ENCODE measurements around the gene MPEG1.

The MPEG1 gene

DNA sequence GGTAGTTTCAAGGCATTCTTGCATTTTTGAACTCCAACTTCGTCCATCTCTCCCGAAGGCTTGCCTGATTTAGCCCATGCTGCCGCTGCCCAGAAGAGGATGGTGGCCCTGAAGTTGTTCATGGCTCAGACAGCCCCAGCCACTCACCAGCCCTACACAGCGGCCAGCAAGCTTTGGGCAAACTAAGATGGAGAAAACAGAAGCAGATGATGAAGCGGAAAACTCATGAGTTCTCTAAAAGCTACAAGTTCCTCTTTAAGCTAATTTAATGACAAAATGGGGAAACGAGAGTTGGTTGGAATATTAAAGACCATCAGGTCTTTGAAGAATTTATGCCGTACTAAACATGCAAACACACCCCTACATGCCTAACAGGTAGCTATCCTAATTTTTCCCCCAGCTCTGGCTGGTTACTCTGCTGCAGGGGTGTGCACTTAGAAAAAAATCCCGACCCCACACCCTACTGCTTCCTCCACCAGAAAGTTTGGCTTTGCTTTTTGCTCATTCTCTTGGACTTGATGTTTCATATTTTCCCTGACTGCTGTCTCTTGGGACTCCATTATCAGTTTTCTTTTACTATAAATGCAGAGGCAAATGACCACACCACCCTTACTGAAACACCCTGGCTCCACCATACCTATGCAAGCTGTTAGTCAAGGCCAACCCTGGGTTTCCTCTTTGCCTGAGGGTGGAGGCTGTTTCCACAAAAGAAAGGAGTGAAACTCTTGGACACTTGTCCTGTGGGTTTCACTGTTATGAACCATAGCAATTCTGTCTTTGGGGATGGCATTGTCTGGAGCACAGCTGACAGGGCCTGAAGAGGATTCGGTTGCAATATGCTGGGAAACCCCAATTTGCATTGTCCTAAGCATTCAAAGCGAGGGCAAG lies at the start of gene MPEG1:
TSS of gene MPEG1 (minus strand) at position 184 of the 888 bp plus-strand sequence. CDS start at position 122, 62 bp downstream.
- no peak for DNase-seq (ENCODE audit: low spot score)

DNA sequence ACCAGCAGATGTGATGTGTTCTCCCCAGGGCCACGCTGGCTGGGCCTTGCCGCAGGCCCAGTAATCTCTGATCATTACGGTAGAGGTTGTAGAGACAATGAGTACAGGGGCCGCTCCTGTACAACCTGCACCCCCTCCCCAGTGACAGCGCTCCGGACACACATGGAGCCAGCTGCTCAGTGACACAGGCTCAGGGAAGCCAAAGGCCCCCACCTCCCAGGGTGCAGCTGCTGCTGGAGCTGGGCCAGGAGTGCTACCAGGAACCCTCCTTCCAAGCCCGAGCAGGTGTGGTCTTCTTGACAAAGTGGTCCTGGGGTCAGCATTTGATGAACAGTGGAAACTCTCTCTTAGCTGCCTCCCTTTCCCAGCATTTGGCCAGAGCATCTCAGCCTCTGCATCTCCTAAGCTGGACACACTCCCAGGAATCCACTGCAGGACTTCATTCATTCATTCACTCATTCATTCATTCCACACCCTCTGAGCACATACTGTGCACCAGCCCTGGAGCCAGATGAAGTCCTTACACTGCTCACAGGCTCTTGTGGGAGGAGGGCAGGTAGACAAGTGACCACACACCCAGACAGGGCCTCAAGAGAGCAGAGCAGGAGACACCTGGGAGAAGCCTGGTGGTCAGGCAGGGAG lies 49.6 kb upstream of the MPEG1 start:
- no peak for DNase-seq (ENCODE audit: low spot score)

DNA sequence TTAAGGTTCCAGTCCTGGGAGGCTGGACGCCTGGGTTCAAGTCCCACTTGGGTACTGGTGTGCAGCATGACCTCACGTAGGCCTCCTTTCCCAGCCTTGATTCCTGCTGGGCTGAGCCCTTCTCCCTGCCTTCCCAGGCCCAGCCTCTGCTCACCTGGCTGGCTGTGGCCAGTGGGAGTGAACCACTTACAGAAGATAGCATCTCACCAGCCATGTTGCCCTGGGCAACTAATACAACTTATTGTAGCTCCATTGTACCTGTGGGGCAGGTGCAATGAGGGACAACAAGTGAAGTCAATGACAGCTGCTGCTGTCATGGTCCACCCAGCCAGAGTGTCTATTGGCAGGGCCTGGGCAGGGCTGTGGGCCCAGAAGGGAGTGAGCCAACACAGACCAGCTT lies 48.4 kb upstream of the MPEG1 start:
- no peak for DNase-seq (ENCODE audit: low spot score)

DNA sequence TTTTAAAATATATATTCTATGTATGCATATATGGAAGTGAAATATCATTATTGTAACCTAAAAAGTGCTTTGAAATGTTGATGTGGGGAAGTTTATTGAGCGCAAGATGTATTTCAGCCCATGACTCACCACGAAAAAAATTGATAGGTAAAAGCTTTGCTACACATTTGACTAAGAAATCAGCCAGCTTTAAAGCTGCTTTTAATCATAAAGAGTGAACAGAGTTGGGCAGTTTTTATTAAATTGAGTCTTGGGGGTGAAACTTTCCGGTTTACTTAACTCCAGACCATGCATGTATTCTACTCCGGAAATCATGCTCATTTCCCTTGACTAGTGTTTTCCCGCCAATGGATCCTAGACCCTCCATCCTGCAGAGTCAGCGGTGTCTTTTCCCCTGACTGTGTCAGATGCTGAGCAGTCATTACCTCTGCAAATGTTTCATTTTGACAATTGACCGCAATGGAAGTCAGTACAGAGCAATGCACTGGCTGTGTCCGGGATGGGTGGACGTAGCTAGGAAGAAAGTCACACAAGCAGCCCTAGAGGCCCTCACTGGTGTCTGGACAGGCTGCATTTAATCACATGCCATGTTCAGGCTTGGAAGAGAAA lies 47.2 kb upstream of the MPEG1 start:
- no peak for DNase-seq (ENCODE audit: low spot score)

DNA sequence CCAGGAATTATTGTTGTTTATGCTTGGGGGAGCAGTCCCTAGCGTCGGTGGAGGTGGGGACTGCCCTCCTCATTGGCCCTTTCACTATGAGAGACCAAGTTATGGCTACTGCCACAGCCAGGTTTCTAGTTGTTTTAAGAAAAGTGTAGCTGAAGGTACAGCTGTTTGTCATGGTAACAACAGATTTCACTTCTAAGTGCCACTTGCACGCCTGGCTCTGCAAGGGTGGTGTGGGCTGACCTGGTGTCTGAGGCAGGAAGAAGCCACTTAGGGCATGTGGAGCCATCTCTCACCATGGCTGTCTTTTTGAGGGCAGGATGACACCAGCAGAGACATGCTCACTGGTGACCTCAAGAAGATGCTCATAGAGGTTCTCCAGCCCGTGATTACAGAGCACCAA lies 46.3 kb upstream of the MPEG1 start:
- no peak for DNase-seq (ENCODE audit: low spot score)

DNA sequence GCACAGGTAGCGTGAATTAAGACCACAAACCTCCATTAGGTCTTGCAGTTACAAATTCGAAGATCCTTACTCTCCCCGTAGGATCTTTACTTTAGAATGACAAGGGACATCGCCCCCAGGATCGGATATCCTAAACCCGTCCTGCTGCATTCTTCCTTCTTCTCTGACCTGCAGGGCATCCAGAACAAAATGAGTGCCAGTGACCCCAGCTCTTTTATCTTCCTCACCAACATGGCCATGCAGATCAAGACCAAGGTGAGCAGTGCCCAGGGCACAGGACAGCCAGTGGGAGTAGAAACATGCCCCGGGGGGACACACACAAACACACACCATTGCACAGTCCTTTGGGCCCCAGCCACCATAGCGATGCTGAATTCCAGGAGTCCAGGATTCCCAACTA lies 42.6 kb upstream of the MPEG1 start:
- DNase-seq (ENCODE audit: low spot score), result no peak

DNA sequence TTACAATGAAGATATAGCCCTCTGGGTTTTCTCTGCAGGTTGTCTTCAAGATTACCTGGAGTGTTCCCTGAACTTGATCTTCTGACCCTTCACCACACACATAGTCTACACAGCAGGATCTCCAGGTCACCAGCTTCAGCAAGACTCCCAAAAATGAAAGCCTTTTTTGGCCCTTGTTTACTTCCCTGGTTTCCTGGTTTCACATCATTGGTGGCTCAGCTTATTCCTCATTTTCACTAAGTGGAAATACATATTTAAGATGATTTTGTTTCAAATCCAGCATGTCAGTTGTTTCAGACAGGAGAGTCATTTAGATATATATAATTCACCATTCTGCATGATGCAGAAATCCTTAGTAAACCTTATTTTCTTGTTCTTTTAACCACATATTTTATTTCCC lies 41.6 kb upstream of the MPEG1 start:
- no peak for DNase-seq (ENCODE audit: low spot score)

DNA sequence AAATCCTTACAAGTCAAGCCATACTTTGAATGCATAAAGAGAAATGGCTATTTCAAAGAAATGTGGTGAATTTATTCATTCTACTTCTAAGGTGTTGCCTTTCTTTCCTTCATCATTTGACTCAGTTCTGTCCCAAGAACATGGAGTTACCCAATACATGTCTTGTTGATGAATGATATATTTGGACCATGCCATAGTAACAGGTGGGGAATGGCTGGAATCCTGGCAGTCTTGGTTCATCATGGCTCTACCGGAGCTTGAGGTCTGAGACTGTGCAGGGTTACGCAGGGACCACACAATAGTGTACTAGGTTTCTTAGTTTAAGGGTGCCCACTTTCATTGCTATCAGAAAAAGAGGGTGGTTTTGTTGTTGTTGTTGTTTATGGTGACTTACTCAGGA lies 40.3 kb upstream of the MPEG1 start:
- no peak for DNase-seq (ENCODE audit: low spot score)

DNA sequence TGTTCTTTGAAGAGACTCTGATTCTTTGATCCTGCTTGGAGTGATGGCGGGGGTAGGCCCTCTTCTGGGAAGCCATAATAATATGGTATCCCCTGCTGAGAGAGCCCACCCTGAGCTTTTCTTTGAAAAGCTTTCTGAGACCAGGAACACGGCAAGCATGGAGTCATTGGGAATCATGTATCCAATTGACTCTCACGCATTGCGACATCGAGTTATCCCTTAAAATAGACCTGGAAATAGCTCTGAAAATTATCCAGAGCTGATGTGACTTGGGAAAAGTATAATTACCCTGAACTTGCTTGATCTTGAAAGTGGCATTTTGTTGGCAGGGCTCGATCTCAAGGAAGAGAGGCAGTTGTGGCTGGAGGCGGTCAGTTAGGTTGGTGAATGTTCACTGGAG lies 36.8 kb upstream of the MPEG1 start:
- no peak for DNase-seq (ENCODE audit: low spot score)

- no peak for DNase-seq (ENCODE audit: low spot score)
Measured at GRCh38 chr11:59247531-59248227, 35.0 kb upstream of the MPEG1 start.

- no peak for DNase-seq (ENCODE audit: low spot score)
Measured at GRCh38 chr11:59243633-59244032, 30.9 kb upstream of the MPEG1 start.

- no peak for DNase-seq (ENCODE audit: low spot score)
Measured at GRCh38 chr11:59240322-59240721, 27.6 kb upstream of the MPEG1 start.

GRCh38 chr11:59226396-59226795 lies 13.7 kb upstream of the MPEG1 start:
- no peak for DNase-seq (ENCODE audit: low spot score)

GRCh38 chr11:59225017-59225416 lies 12.3 kb upstream of the MPEG1 start:
- DNase-seq (ENCODE audit: low spot score), result no peak

DNA sequence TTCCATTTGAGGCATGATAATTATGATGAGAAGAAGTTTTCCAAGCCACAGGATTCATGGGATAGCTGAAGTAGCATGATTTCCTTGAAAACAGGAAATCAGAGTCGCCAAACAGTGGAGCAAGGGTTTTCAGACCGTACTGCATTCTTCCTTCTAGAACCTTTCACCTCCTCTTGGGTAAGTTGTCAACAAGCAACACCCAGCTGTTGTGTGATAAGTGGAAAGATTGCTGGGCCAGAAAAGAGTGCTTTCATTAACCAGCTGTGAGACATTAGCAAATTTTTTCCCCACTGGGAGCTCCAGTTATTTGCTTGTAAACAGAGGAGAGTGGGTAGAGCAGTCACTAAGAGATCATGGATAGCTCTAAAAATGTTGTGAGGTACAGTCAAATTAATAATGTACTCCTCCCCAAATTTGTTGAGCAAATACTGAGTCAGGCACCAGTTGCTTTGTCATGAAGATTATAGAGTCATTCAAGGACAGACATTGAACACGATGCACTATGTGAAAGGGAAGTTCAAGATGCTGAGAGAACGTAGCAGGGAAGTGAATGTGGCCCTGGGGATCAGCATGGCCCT lies 11.7 kb upstream of the MPEG1 start:
- DNase-seq (ENCODE audit: low spot score), result no peak

DNA sequence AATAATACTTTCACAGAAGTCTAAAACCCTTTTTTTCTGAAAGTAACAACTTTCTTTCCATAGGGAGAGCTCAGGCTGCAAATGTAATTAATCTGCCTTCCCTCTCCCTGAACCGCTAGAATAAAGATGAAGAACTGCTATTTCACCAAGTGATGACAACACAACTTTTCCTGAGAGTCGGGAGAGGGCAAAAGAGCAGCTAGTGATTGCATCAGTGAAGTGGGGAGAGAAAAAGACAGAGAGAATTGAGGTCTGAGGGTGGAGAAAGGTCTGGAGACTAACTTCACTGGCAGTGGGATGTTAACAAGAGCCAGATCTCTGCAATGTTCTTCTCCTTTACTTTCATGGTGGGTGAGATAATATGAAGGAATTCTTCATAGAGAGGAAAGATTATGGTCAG lies 10.9 kb upstream of the MPEG1 start:
- no peak for DNase-seq (ENCODE audit: low spot score)

GRCh38 chr11:59223177-59223576 lies 10.4 kb upstream of the MPEG1 start:
- DNase-seq (ENCODE audit: low spot score), result no peak

GRCh38 chr11:59222464-59223060 lies 9.8 kb upstream of the MPEG1 start:
- DNase-seq (ENCODE audit: low spot score), result no peak

DNA sequence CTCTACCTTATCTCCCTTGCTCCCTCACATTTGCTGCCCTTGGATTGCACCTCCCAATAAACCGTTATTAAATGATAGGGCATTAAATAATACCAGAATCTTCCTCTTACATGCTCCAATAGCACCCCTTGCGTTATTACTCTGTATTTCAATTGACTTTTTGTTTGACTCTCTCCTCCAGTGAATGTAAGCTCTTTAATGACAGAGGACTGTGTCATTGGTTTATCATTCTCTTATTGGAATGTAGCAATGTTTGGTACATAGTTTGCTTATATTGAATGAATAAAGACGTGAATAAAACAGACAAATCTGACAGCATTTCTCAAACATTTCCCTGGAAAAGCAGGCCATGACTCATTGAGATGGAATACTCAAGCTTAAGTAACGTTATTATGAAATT lies 8.7 kb upstream of the MPEG1 start:
- DNase-seq (ENCODE audit: low spot score), result no peak

- DNase-seq (ENCODE audit: low spot score), result no peak
Measured at GRCh38 chr11:59219836-59220235, 7.1 kb upstream of the MPEG1 start.

- no peak for DNase-seq (ENCODE audit: low spot score)
Measured at GRCh38 chr11:59218893-59219292, 6.2 kb upstream of the MPEG1 start.

DNA sequence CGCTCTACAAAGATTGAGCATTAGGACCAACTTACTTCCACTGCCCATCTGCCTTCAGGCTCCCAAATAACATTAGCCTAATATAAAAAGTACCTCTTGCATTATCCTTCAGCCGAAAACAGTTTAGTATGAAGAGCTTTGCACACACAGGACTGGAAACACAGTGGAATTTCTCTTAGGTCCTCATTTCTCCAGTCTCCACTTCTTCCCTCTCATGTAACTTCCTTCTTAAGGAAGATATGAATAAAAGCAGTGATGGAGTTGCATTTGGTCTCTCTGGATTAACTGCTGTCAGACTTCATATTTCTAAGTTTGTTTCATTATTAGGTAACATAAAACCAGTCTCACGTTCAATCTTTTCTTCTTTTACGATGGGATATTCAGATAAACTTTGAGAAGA lies 5.6 kb upstream of the MPEG1 start:
- DNase-seq (ENCODE audit: low spot score), result no peak

Measured in left forelimb (tissue), 1 donor.